ENCODE measurements around the gene NR1I3. TPM values are rescaled to one million over a fixed set of nuclear protein-coding genes. Genes with fewer than 3 reads are reported as not detected.
A peak's percentile ranks its signal among the peaks of the same experiment; 100 is the strongest.

Gene NR1I3
- total RNA-seq, 2 experiments from 2014 or later, result not detected

GRCh38 chr1:161217831-161218230, 20.2 kb downstream of the NR1I3 start:
- CTCF ChIA-PET, result interaction anchor here (0.8 to 17.9 kb wide), 4 partner anchors 13 to 164 kb away, joined by 3 to 331 read pairs (median 18); partner anchors contain the start of genes ADAMTS4, NDUFS2 and PPOX
- POLR2A ChIA-PET, result interaction anchor here (0.5 to 3.1 kb wide), 4 partner anchors 16 to 52 kb away, joined by 3 to 16 read pairs (median 6); partner anchors contain the start of genes NDUFS2 and PPOX
- DNase-seq (no peak), ATAC-seq (peak; percentile 6)
- Mint-ChIP-seq H3K9me3 (ENCODE audit: insufficient read depth) (no peaks in the 10 kb centered on the region), H3K27me3 (ENCODE audit: low read depth) (no peaks in the 10 kb centered on the region), H3K4me1 (ENCODE audit: low read depth) (peaks cover 52% of the 10 kb centered on the region), H3K36me3 (ENCODE audit: low read depth) (peaks cover 24% of the 10 kb centered on the region), H3K4me3 (no peak overlapping the region), H3K27ac (peak overlapping the region; percentile 77)

- no peak for DNase-seq
- peak; percentile 33 for ATAC-seq
- H3K36me3 Mint-ChIP-seq (ENCODE audit: low read depth), result peaks cover 28% of the 10 kb centered on the region
- ChIA-PET CTCF (interaction anchor here (0.8 to 17.9 kb wide), 8 partner anchors 9 to 165 kb away, joined by 3 to 331 read pairs (median 8); partner anchors contain the start of genes ADAMTS4, NDUFS2, PPOX and SDHC), POLR2A (interaction anchor here (1.3 to 3.1 kb wide), 4 partner anchors 9 to 51 kb away, joined by 4 to 16 read pairs (median 6); partner anchors contain the start of genes NDUFS2, PPOX and TOMM40L)
- H3K27me3 Mint-ChIP-seq (ENCODE audit: low read depth), result no peaks in the 10 kb centered on the region
- no peaks in the 10 kb centered on the region for H3K9me3 Mint-ChIP-seq (ENCODE audit: insufficient read depth)
- peak overlapping the region; percentile 77 for H3K27ac Mint-ChIP-seq
- peak overlapping the region; percentile 55 for H3K4me3 Mint-ChIP-seq
- peaks cover 52% of the 10 kb centered on the region for H3K4me1 Mint-ChIP-seq (ENCODE audit: low read depth)
Measured at GRCh38 chr1:161216945-161217712, 20.9 kb downstream of the NR1I3 start.

GRCh38 chr1:161215076-161215475, 22.9 kb downstream of the NR1I3 start, which contains the start of gene FCER1G:
FCER1G (plus strand) TSS chr1:161215295; CDS start chr1:161215322, 27 bp downstream.
- ChIA-PET CTCF (interaction anchor here (1.0 to 17.9 kb wide), 4 partner anchors 10 to 167 kb away, joined by 3 to 331 read pairs (median 29); partner anchors contain the start of genes ADAMTS4, NDUFS2 and TOMM40L), POLR2A (interaction anchor here (1.0 to 3.1 kb wide), 3 partner anchors 11 to 39 kb away, joined by 3 to 16 read pairs (median 7); partner anchors contain the start of genes NDUFS2 and TOMM40L)
- H3K4me1 Mint-ChIP-seq (ENCODE audit: low read depth), result peaks cover 50% of the 10 kb centered on the region
- DNase-seq (no peak), ATAC-seq (peak; percentile 37)
- H3K9me3 Mint-ChIP-seq (ENCODE audit: insufficient read depth), result no peaks in the 10 kb centered on the region
- H3K27me3 Mint-ChIP-seq (ENCODE audit: low read depth), result no peaks in the 10 kb centered on the region
- peaks cover 42% of the 10 kb centered on the region for H3K36me3 Mint-ChIP-seq (ENCODE audit: low read depth)
- H3K27ac Mint-ChIP-seq, result peak within 1 kb of the TSS; percentile 84
- peak within 1 kb of the TSS; percentile 70 for H3K4me3 Mint-ChIP-seq

- H3K9me3 Mint-ChIP-seq (ENCODE audit: insufficient read depth), result no peaks in the 10 kb centered on the region
- peaks cover 49% of the 10 kb centered on the region for H3K36me3 Mint-ChIP-seq (ENCODE audit: low read depth)
- CTCF ChIA-PET, result interaction anchor here (3.1 to 17.9 kb wide), 2 partner anchors 9 to 12 kb away, joined by 48 to 331 read pairs; partner anchors contain the start of genes ADAMTS4, NDUFS2 and TOMM40L
- peaks cover 57% of the 10 kb centered on the region for H3K4me1 Mint-ChIP-seq (ENCODE audit: low read depth)
- H3K27ac Mint-ChIP-seq, result peak overlapping the region; percentile 8
- DNase-seq, result no peak
- ATAC-seq, result no peak
- H3K27me3 Mint-ChIP-seq (ENCODE audit: low read depth), result no peaks in the 10 kb centered on the region
- H3K4me3 Mint-ChIP-seq, result no peak overlapping the region
- POLR2A ChIA-PET, result no interaction called here
Measured at GRCh38 chr1:161214369-161214768, 23.6 kb downstream of the NR1I3 start.

GRCh38 chr1:161209790-161210409, 28.1 kb downstream of the NR1I3 start:
- peak overlapping the region; percentile 57 for H3K27ac Mint-ChIP-seq
- ATAC-seq, result peak; percentile 89
- H3K27me3 Mint-ChIP-seq (ENCODE audit: low read depth), result no peaks in the 10 kb centered on the region
- no peaks in the 10 kb centered on the region for H3K9me3 Mint-ChIP-seq (ENCODE audit: insufficient read depth)
- H3K4me1 Mint-ChIP-seq (ENCODE audit: low read depth), result peaks cover 48% of the 10 kb centered on the region
- ChIA-PET POLR2A (interaction anchor here (1.0 to 3.2 kb wide), 2 partner anchors 8 to 96 kb away, joined by 3 to 24 read pairs; partner anchors contain the start of gene NDUFS2), CTCF (interaction anchor here (0.7 to 18.1 kb wide), 12 partner anchors 8 to 173 kb away, joined by 3 to 331 read pairs (median 8); partner anchors contain the start of genes APOA2, FCER1G, NDUFS2 and PPOX)
- peaks cover 73% of the 10 kb centered on the region for H3K36me3 Mint-ChIP-seq (ENCODE audit: low read depth)
- H3K4me3 Mint-ChIP-seq, result no peak overlapping the region
- peak; percentile 84 for DNase-seq

- CTCF ChIA-PET, result interaction anchor here (0.7 to 18.1 kb wide), 5 partner anchors 15 to 175 kb away, joined by 3 to 331 read pairs (median 13); partner anchors contain the start of genes APOA2, FCER1G, PPOX and TOMM40L
- Mint-ChIP-seq H3K4me1 (ENCODE audit: low read depth) (peaks cover 55% of the 10 kb centered on the region), H3K27ac (peak overlapping the region; percentile 7), H3K27me3 (ENCODE audit: low read depth) (no peaks in the 10 kb centered on the region), H3K36me3 (ENCODE audit: low read depth) (peaks cover 72% of the 10 kb centered on the region), H3K4me3 (no peak overlapping the region), H3K9me3 (ENCODE audit: insufficient read depth) (no peaks in the 10 kb centered on the region)
- ATAC-seq (no peak), DNase-seq (no peak)
- POLR2A ChIA-PET, result no interaction called here
Measured at GRCh38 chr1:161207173-161207572, 30.8 kb downstream of the NR1I3 start.

GRCh38 chr1:161206411-161207140, 31.4 kb downstream of the NR1I3 start:
- Mint-ChIP-seq H3K4me1 (ENCODE audit: low read depth) (peaks cover 59% of the 10 kb centered on the region), H3K27me3 (ENCODE audit: low read depth) (no peaks in the 10 kb centered on the region), H3K36me3 (ENCODE audit: low read depth) (peaks cover 67% of the 10 kb centered on the region), H3K4me3 (no peak overlapping the region), H3K9me3 (ENCODE audit: insufficient read depth) (no peaks in the 10 kb centered on the region), H3K27ac (peak overlapping the region; percentile 67)
- DNase-seq, result no peak
- ChIA-PET CTCF (interaction anchor here (0.7 to 18.1 kb wide), 6 partner anchors 15 to 175 kb away, joined by 3 to 331 read pairs (median 10); partner anchors contain the start of genes APOA2, FCER1G, PPOX and TOMM40L), POLR2A (interaction anchor here (0.8 to 1.2 kb wide), 3 partner anchors 18 to 30 kb away, joined by 3 to 4 read pairs (median 4); no protein-coding TSS in a partner anchor)
- ATAC-seq, result no peak

- Mint-ChIP-seq H3K4me3 (peak within 1 kb of the TSS; percentile 93), H3K9me3 (ENCODE audit: insufficient read depth) (no peaks in the 10 kb centered on the region), H3K27me3 (ENCODE audit: low read depth) (no peaks in the 10 kb centered on the region), H3K27ac (peak within 1 kb of the TSS; percentile 95), H3K36me3 (ENCODE audit: low read depth) (peaks cover 41% of the 10 kb centered on the region), H3K4me1 (ENCODE audit: low read depth) (peaks cover 78% of the 10 kb centered on the region)
- DNase-seq, result peak; percentile 99
- ChIA-PET CTCF (interaction anchor here (0.6 to 18.1 kb wide), 13 partner anchors 8 to 187 kb away, joined by 3 to 331 read pairs (median 8); partner anchors contain the start of genes APOA2, B4GALT3, FCER1G and PPOX), POLR2A (interaction anchor here (0.5 to 3.7 kb wide), 29 partner anchors 9 to 936 kb away, joined by 3 to 38 read pairs (median 5); partner anchors contain the start of genes APOA2, ARHGAP30, B4GALT3 and DEDD)
- peak; percentile 99 for ATAC-seq
Measured at GRCh38 chr1:161201836-161202712, 35.9 kb downstream of the NR1I3 start, which contains the start of gene NDUFS2. NDUFS2 (plus strand) TSS chr1:161202367; CDS start chr1:161202386, 19 bp downstream.

GRCh38 chr1:161200992-161201835, 36.8 kb downstream of the NR1I3 start:
- Mint-ChIP-seq H3K4me1 (ENCODE audit: low read depth) (peaks cover 78% of the 10 kb centered on the region), H3K9me3 (ENCODE audit: insufficient read depth) (no peaks in the 10 kb centered on the region), H3K36me3 (ENCODE audit: low read depth) (peaks cover 33% of the 10 kb centered on the region), H3K27me3 (ENCODE audit: low read depth) (no peaks in the 10 kb centered on the region), H3K4me3 (peak overlapping the region; percentile 93), H3K27ac (peak overlapping the region; percentile 95)
- ChIA-PET CTCF (interaction anchor here (0.7 to 18.1 kb wide), 12 partner anchors 9 to 188 kb away, joined by 3 to 331 read pairs (median 8); partner anchors contain the start of genes APOA2, B4GALT3, FCER1G and PPOX), POLR2A (interaction anchor here (0.5 to 3.7 kb wide), 28 partner anchors 9 to 935 kb away, joined by 3 to 38 read pairs (median 4); partner anchors contain the start of genes APOA2, ARHGAP30, B4GALT3 and DEDD)
- no peak for DNase-seq
- ATAC-seq, result no peak

Data from activated CD8-positive, alpha-beta T cell treated with anti-CD3 and anti-CD28 coated beads, Interleukin-2, amount 10 ng/mL, durations not matched to agents 7 days and 5 days (primary cell).